Measurements from ENCODE around the gene KAZN. TPM values are rescaled to one million over a fixed set of nuclear protein-coding genes. Genes with fewer than 3 reads are reported as not detected.

The KAZN gene
- total and polyA plus RNA-seq, 2 donors from 2014 or later = 17.4 to 60.8 TPM

DNA sequence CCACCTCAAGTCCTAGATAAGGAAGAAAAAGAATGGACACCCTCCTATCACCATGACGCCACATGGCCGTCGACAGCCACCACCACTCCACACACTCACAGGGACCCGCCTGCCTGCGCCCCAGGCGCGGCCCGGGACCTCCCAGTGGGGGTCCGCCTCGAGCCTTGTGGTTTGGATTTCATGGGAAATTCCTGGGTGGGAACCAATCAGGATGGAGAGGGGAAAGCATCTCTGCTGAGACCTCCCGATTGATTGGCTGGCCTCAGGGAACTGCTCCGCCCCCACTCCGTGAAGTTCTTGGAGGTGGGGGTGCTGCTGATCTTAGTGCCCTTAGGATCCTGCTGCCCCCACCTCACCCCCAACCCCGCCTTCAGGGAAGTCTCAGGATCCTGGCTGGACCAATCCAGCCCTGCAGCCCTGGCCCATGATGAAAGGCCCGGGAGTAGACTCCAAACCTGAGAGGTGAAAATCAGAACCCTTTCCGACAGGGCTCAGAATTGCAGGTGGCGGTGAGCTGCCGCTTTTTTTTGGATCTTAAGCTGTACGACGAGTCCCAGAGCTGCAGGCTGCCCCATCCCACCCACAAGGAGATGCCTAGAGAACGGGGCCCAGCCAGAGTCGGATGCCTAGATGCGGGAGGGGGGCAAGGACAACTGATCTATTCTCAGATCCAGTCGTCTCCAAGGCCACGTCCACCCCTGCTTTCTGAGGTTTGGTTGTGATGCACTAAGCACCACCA lies 526.0 kb downstream of the KAZN start:
- H3K4me3 ChIP-seq (ENCODE audit: low read length in 3 of 3) = no peak overlapping the region
- no peaks in the 10 kb centered on the region for H3K9me3 ChIP-seq (ENCODE audit: control insufficient read depth in 2 of 3, insufficient read depth in 1 of 3, low read length in 3 of 3)
- TF ChIP-seq, protein P1, sequence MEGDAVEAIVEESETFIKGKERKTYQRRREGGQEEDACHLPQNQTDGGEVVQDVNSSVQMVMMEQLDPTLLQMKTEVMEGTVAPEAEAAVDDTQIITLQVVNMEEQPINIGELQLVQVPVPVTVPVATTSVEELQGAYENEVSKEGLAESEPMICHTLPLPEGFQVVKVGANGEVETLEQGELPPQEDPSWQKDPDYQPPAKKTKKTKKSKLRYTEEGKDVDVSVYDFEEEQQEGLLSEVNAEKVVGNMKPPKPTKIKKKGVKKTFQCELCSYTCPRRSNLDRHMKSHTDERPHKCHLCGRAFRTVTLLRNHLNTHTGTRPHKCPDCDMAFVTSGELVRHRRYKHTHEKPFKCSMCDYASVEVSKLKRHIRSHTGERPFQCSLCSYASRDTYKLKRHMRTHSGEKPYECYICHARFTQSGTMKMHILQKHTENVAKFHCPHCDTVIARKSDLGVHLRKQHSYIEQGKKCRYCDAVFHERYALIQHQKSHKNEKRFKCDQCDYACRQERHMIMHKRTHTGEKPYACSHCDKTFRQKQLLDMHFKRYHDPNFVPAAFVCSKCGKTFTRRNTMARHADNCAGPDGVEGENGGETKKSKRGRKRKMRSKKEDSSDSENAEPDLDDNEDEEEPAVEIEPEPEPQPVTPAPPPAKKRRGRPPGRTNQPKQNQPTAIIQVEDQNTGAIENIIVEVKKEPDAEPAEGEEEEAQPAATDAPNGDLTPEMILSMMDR (IDR thresholded peaks at IDR 0.05; ENCODE audit: borderline replicate concordance, extremely low read depth, insufficient read depth) = no peak
- H3K27ac ChIP-seq (ENCODE audit: low read depth in 2 of 2, low read length in 2 of 2) = no peak overlapping the region
- H3K4me1 ChIP-seq (ENCODE audit: control insufficient read depth in 2 of 3, insufficient read depth in 2 of 3, low read depth in 1 of 3, low read length in 3 of 3) = no peaks in the 10 kb centered on the region
- FAIRE-seq = no peak
- no peak for DNase-seq
- no peaks in the 10 kb centered on the region for H3K27me3 ChIP-seq (ENCODE audit: control insufficient read depth, insufficient read depth, low read length)
- H3K9ac ChIP-seq (ENCODE audit: low read length in 3 of 3) = no peak overlapping the region
- intact Hi-C loops (cut with DNase I) = loop anchor here (10.0 kb wide), 1 partner anchor 300 kb away; no protein-coding TSS in a partner anchor
- H3K36me3 ChIP-seq (ENCODE audit: control insufficient read depth in 2 of 3, insufficient read depth in 3 of 3, low read length in 3 of 3) = no peaks in the 10 kb centered on the region

GRCh38 chr1:15125101-15125745 lies 526.7 kb downstream of the KAZN start:
- no peaks in the 10 kb centered on the region for H3K36me3 ChIP-seq (ENCODE audit: control insufficient read depth in 2 of 3, insufficient read depth in 3 of 3, low read length in 3 of 3)
- H3K4me3 ChIP-seq (ENCODE audit: low read length in 3 of 3) = no peak overlapping the region
- H3K9me3 ChIP-seq (ENCODE audit: control insufficient read depth in 2 of 3, insufficient read depth in 1 of 3, low read length in 3 of 3) = peaks cover 0 to 7% (median 0%) of the 10 kb centered on the region in 3 donors
- intact Hi-C loops (cut with DNase I) = loop anchor here (10.0 kb wide), 1 partner anchor 300 kb away; no protein-coding TSS in a partner anchor
- H3K27me3 ChIP-seq (ENCODE audit: control insufficient read depth, insufficient read depth, low read length) = no peaks in the 10 kb centered on the region
- H3K9ac ChIP-seq (ENCODE audit: low read length in 3 of 3) = no peak overlapping the region
- DNase-seq = no peak
- no peak overlapping the region for H3K27ac ChIP-seq (ENCODE audit: low read depth in 2 of 2, low read length in 2 of 2)
- H3K4me1 ChIP-seq (ENCODE audit: control insufficient read depth in 2 of 3, insufficient read depth in 2 of 3, low read depth in 1 of 3, low read length in 3 of 3) = no peaks in the 10 kb centered on the region
- no peak for FAIRE-seq
- TF ChIP-seq, protein P1 (IDR thresholded peaks at IDR 0.05; ENCODE audit: borderline replicate concordance, extremely low read depth, insufficient read depth) = no peak

GRCh38 chr1:15128077-15128476 lies 529.6 kb downstream of the KAZN start:
- Histone ChIP-seq H3K27me3 (ENCODE audit: control insufficient read depth, insufficient read depth, low read length) (no peaks in the 10 kb centered on the region), H3K27ac (ENCODE audit: low read depth in 2 of 2, low read length in 2 of 2) (no peak overlapping the region), H3K4me3 (ENCODE audit: low read length in 3 of 3) (no peak overlapping the region), H3K9ac (ENCODE audit: low read length in 3 of 3) (no peak overlapping the region), H3K4me1 (ENCODE audit: control insufficient read depth in 2 of 3, insufficient read depth in 2 of 3, low read depth in 1 of 3, low read length in 3 of 3) (peaks cover 0 to 6% (median 0%) of the 10 kb centered on the region in 3 donors), H3K9me3 (ENCODE audit: control insufficient read depth in 2 of 3, insufficient read depth in 1 of 3, low read length in 3 of 3) (peaks cover 0 to 9% (median 0%) of the 10 kb centered on the region in 3 donors), H3K36me3 (ENCODE audit: control insufficient read depth in 2 of 3, insufficient read depth in 3 of 3, low read length in 3 of 3) (no peaks in the 10 kb centered on the region)
- FAIRE-seq (no peak), DNase-seq (no peak)
- intact Hi-C loops (cut with DNase I) = loop anchor here (10.0 kb wide), 1 partner anchor 297 kb away; no protein-coding TSS in a partner anchor
- TF ChIP-seq, protein P1 (IDR thresholded peaks at IDR 0.05; ENCODE audit: borderline replicate concordance, extremely low read depth, insufficient read depth) = no peak

Measured in kidney (tissue), 14 donors.